ENCODE measurements around the gene ITPR2. TPM values are rescaled to one million over a fixed set of nuclear protein-coding genes. Genes with fewer than 3 reads are reported as not detected.

ITPR2 gene
- total RNA-seq, 1 donor, result 77.7 TPM

DNA sequence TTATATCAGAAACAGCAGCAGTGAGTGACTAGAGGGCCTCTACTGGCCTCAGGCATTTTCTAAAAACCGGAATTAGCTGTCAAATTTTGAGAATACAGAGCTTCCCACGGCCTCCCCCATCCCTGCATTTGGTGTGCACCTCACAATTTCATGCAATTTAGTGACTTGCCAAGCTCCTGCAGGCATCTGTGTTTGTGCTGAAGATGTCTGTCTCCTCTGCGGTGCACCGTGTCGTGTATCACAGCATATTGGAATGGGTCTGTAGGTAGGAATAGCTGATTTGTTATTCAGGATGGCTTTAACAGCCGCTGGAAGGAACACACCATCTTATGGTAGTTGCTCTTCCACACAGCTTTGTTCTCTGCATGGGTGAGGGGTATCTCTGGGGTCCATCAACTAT lies 497.3 kb downstream of the ITPR2 start:
- no peak for DNase-seq (ENCODE audit: low read depth)
- TF ChIP-seq, protein P1, sequence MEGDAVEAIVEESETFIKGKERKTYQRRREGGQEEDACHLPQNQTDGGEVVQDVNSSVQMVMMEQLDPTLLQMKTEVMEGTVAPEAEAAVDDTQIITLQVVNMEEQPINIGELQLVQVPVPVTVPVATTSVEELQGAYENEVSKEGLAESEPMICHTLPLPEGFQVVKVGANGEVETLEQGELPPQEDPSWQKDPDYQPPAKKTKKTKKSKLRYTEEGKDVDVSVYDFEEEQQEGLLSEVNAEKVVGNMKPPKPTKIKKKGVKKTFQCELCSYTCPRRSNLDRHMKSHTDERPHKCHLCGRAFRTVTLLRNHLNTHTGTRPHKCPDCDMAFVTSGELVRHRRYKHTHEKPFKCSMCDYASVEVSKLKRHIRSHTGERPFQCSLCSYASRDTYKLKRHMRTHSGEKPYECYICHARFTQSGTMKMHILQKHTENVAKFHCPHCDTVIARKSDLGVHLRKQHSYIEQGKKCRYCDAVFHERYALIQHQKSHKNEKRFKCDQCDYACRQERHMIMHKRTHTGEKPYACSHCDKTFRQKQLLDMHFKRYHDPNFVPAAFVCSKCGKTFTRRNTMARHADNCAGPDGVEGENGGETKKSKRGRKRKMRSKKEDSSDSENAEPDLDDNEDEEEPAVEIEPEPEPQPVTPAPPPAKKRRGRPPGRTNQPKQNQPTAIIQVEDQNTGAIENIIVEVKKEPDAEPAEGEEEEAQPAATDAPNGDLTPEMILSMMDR (IDR thresholded peaks at IDR 0.05; ENCODE audit: insufficient read depth, low read depth, low read length), result no peak

DNA sequence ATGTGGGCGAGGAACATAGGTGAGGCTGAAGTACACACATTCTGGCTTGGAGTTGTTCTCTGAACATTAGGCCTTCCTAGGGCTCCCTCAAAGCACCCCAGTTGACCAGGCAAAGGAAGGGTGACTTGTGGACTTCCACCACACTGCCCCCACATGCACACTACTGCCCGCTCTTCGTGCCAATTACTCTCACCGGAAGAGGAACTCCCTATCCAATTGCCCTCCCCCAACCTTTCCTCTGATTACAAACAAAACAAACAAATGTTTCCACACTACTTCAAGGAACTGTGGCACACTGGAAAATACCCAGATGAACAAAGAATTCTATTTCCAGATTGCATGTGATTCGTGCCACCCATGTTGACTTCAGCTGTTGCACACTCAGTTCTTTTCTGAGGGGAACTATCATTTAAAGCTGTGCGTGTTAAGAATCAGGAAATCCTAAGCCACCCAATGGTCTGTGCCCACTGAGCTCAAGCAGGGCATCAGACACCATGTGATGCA lies 498.3 kb downstream of the ITPR2 start:
- no peak overlapping the region for H3K4me3 ChIP-seq (ENCODE audit: low read depth, low read length)
- DNase-seq (ENCODE audit: low read depth), result no peak
- TF ChIP-seq, protein P1 (IDR thresholded peaks at IDR 0.05; ENCODE audit: insufficient read depth, low read depth, low read length), result no peak

More for the DNA sequence above, 497.3 kb downstream of the ITPR2 start:
- no peak overlapping the region for H3K4me3 ChIP-seq (ENCODE audit: low read depth, low read length)

GRCh38 chr12:26331960-26332359 lies 501.0 kb downstream of the ITPR2 start:
- H3K4me3 ChIP-seq (ENCODE audit: low read depth, low read length), result no peak overlapping the region
- no peak for DNase-seq (ENCODE audit: low read depth)
- TF ChIP-seq, protein P1 (IDR thresholded peaks at IDR 0.05; ENCODE audit: insufficient read depth, low read depth, low read length), result no peak

DNA sequence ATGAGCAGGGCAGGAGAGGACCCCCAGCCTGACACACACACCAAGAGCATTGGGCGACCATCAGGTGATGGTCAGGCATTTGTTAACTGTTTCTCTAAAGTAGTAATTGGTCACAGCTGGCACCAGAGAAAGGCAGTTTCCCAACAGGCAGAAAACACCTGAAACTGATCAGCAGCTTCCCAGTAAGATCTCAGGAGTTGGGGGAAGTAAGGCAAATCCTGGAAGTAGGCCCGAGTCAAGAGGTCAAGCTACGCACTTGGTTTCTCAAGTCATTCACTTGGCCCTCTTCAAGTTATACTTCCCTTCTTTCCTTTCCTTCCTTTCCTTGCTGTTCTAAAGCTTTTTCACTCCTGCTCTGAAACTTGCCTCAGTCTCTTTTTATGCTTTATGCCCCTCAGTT lies 501.9 kb downstream of the ITPR2 start:
- no peak for DNase-seq (ENCODE audit: low read depth)
- TF ChIP-seq, protein P1 (IDR thresholded peaks at IDR 0.05; ENCODE audit: insufficient read depth, low read depth, low read length), result no peak

DNA sequence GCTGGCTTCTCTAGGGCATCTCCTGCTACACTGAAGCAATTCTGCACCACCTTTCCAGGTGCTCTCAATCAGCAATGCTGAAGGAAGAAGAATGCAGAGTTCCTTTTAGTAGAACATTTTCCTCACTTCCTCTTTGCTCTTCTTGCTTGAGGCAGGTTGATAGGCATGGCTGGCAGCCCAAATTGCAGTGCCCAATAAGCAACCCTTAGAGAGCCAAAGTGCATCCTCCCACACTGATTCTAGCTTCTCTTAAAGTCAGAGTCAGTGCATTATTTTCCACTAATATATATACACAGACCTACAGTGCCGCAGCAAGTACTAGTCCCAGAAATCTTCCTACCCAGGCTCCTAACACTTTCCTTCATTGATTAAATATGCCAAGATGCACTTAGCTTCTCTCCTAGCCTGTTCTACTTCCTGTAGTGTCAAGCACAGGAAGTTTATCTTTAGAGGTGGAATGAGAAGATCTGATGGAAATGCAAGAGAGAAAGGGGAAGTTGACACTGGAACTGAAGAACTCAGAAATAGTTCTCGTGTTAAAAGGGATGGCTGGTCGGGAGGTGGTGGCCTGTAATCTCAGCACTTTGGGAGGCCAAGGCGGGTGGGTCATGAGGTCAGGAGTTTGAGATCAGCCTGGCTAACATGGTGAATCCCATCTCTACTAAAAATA lies 504.9 kb downstream of the ITPR2 start:
- no peak for DNase-seq (ENCODE audit: low read depth)
- no peak overlapping the region for H3K4me3 ChIP-seq (ENCODE audit: low read depth, low read length)
- TF ChIP-seq, protein P1 (IDR thresholded peaks at IDR 0.05; ENCODE audit: insufficient read depth, low read depth, low read length), result no peak

More for the DNA sequence above, 501.9 kb downstream of the ITPR2 start:
- H3K4me3 ChIP-seq (ENCODE audit: low read depth, low read length), result no peak overlapping the region

- no peak overlapping the region for H3K4me3 ChIP-seq (ENCODE audit: low read depth, low read length)
- TF ChIP-seq, protein P1 (IDR thresholded peaks at IDR 0.05; ENCODE audit: insufficient read depth, low read depth, low read length), result no peak
- DNase-seq (ENCODE audit: low read depth), result no peak
Measured at GRCh38 chr12:26323673-26324072, 509.3 kb downstream of the ITPR2 start.

Data from fibroblast of villous mesenchyme (primary cell).